HG02885 (cell line): Measurements from ENCODE around the gene POLR3GL.
A peak's percentile ranks its signal among the peaks of the same experiment; 100 is the strongest.

ENCODE experiments used
- ATAC-seq: cut with Tn5 transposase; IDR thresholded peaks from one replicate; pipeline ENCODE4 v1.9.1; 2021; ENCODE audit warnings: mild to moderate bottlenecking; ENCODE audit not compliant: unreplicated experiment, poor library complexity

Gene POLR3GL

GRCh38 chr1:145947551-145947950, 16.9 kb upstream of the POLR3GL start:
- ATAC-seq: no peak

DNA sequence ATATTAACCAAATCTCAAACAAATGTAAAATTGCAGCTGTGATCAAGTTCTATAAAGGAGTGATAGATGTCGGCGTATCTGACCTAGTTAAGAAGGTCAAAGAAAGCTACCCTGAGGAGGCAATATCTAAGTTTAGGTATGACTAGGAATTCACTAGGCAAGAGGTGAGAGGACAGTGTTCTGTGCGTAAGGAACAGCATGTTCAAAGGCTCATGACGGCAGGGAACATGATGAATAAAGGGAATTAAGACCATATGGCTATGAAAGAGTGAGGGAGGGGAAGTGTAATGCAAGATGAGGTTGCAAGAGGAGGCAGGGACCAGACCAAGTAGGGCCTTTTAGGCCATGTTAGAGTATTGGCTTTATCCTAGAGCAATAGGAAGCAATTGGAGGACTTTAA, 15.3 kb upstream of the POLR3GL start:
- ATAC-seq: no peak

- no peak for ATAC-seq
Observed at GRCh38 chr1:145951526-145951925, 13.0 kb upstream of the POLR3GL start.

DNA sequence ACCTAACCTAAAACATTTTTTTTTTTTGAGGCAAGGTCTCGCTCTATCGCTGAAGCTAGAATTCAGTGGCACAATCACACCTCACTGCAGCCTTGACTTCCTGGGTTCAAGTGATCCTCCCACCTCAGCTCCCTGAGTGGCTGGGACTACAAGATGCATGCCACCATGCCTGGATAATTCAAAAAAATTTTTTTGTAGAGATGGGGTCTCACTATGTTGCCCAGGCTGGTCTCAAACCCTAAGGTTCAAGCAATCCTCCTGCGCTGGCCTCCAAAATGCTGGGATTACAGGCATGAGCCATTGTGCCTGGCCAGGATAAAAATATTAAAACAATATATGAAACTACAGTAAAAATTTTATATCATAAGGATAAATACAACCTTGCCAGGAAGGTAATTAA, 11.6 kb upstream of the POLR3GL start:
- no peak for ATAC-seq

- no peak for ATAC-seq
Observed at GRCh38 chr1:145953861-145954260, 10.6 kb upstream of the POLR3GL start.

GRCh38 chr1:145955436-145955835, 9.1 kb upstream of the POLR3GL start:
- no peak for ATAC-seq

DNA sequence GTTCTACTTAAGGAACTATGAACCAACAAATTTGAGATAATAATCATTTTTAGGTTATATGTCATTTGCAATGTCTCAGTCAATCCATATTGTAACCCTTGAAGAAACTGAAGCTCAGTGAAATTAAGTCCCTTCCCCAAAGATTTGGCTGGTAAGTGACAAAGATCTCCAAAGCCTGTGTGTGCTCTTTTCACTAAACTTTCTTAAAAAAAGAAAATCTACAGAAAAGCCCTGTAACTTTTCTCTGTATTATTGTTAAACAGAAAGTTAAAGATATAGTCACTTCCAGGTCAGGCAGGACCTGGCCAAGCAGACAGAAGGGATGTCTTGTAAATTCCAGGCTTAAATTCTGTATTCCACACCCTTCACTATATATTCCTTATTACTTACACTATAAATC, 8.1 kb upstream of the POLR3GL start:
- no peak for ATAC-seq

DNA sequence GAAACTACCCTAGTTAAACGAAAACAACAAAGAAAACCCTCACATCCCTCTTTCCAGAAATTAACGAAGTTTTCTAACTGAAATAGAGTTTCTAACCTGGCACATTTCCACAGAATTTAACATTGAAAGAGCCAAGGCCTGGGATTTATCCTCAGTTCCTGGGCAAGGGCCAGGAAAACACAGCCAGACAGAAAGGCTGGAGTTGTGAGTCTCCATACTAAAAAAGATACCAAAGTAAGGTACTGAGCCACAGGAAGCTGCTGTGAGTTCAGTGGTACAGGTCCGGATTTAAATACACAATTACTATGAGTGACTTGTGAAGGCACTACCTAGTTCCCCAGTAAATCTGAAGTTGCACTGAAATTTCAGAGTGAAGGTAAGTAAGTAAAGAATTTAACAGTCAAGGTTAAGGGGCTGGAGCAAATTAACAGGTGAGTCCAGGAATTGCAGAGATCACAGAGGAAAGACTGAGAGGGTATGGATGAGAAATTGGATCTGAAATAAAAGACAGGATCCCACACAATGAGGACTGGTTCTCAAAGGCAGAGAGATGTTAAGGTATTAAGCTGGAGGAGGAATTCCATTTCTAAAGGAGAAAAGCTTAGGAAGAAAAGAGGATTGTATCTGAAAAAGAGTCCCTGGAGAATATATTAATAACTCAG, 7.6 kb upstream of the POLR3GL start:
- ATAC-seq: no peak

- ATAC-seq: peak; percentile 86
Observed at GRCh38 chr1:145957443-145958319, 6.8 kb upstream of the POLR3GL start, which contains the start of gene LIX1L. Gene LIX1L (minus strand): TSS chr1:145958017. CDS start chr1:145957927, 90 bp downstream.

DNA sequence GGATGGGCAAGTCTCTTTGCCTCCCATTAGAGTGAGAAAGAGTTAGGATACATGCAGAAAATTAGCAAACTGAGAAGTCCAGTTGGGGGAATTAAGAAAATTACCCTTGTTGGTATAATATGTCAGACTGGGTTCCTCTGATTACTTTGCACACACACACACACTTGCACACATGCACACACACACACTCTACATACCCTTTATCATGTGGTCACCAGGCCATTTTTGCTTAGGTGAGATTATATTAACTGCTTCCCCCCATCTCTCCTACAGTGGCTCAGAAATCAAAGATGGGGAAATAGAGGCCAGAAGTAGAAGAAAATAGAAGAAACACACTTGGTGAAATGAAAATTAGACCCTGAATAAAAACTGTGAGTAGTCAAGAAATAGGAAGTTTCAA, 5.8 kb upstream of the POLR3GL start:
- ATAC-seq: no peak

DNA sequence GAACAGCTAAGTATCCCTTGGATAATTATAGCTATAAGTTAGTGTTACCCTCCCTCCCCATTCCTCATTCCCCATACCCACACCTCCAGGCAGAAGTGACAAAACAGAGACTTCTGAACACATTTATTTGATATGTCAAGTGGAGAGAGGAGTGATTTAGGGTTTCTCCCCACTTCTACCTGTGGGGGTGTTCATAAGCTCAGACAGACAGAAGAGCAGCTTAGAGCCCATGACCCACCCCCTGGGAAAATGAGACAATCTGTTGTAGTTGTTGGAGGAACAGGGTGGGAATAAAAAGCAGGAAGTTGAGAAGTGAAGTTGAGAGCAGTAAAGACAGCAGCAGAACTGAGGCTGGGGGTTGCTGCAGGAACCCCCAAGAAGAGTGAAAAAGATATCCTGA, 5.2 kb upstream of the POLR3GL start:
- no peak for ATAC-seq

DNA sequence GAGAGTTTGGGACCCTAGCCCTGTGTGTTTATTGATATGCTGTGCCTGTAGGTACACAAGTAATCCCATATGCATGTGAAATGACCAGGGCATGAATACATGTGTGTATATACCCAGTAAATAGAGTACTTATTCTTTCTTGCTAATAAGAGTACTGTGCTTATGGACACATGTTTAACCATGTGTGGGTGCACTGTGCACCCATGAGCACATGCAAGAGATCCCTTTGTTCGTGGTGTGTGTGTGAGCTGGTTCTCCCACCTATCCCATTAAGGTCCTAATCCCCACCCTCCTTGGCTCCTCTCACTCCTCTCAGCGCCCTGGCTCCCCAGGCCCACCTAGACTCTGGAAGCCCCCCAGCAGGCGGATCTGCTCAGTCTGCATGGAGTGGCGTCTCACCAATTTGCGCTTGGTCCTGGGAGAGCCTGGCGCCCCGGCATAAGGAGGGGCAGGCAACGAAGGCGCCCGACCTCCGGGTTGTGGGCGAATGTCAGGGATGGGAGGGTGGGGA, 4.5 kb upstream of the POLR3GL start:
- ATAC-seq: no peak

GRCh38 chr1:145960468-145961108, 3.9 kb upstream of the POLR3GL start:
- no peak for ATAC-seq

- no peak for ATAC-seq
Observed at GRCh38 chr1:145961109-145961424, 3.4 kb upstream of the POLR3GL start.

GRCh38 chr1:145961425-145962156, 2.9 kb upstream of the POLR3GL start:
- ATAC-seq: no peak

- ATAC-seq: no peak
Observed at GRCh38 chr1:145962157-145963102, 2.1 kb upstream of the POLR3GL start.

DNA sequence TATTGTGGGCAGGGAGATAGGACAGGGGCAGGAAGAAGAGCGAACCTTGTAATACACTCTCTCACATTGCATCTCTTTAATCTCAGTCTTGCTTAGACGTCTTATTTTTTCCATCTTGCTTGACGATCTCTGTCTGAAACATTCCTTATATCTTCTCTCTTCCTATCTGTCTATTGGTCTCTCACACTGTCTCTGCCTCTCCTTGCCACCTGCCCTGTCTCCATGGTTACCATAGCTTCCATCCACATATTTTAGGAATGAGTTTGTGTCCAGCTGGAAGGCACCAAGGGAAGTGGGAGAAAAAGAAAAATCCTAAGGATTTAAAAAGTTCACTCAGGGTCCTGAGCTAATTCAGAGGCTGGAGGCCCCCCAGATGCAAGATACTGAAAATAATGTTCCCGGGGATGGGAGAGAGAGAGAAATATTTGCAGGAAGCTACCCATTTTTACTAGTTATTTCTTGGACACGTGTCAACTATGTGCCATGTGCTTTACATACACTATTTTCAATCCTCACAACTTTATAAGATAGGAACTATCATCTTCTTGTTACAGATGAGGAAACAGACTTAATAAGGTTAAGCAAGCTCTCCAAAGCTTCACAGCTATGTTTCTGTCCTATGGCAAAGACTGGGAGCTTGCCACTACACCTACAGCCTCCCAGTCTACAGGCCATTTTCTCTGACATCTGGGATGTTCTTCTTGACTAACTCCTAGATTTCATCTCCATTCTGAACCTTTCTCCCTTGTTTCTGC, 1.0 kb upstream of the POLR3GL start:
- ATAC-seq: no peak

DNA sequence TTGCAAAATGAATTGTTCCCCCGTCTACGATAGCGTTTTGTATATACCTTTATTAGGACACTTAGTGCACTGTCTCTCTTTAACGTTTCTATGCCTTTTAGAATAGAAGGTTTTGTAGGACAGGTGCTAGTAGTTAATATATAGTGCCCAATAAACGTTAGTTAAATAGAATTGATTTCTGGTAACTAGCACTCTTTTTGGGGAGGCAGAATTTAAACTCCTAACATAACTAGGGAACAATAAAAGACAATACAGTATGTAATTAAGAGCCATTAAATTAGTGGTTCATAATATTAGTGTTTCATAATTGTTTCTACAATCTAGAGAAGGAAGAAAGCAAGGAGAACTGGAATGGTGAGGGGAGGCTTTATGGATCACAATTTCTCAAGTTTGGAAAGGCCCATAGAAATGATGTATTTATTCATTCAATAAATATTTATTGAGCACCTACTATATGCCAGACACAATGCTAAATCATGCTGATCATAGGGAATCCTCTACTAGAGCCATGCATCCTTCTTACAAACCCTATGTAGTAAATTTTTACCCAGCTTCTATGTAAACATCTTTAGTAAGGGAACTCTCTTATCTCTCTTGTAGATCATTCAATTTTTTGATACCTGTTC, 742 bp downstream of the POLR3GL start:
- no peak for ATAC-seq
